ENCODE data around the gene PYGM. TPM values are rescaled to one million over a fixed set of nuclear protein-coding genes. Genes with fewer than 3 reads are reported as not detected.
A peak's percentile ranks its signal among the peaks of the same experiment; 100 is the strongest.

PYGM gene
- total and polyA plus RNA-seq, 12 donors: 1.4 to 10.1 (median 3.8) TPM

DNA sequence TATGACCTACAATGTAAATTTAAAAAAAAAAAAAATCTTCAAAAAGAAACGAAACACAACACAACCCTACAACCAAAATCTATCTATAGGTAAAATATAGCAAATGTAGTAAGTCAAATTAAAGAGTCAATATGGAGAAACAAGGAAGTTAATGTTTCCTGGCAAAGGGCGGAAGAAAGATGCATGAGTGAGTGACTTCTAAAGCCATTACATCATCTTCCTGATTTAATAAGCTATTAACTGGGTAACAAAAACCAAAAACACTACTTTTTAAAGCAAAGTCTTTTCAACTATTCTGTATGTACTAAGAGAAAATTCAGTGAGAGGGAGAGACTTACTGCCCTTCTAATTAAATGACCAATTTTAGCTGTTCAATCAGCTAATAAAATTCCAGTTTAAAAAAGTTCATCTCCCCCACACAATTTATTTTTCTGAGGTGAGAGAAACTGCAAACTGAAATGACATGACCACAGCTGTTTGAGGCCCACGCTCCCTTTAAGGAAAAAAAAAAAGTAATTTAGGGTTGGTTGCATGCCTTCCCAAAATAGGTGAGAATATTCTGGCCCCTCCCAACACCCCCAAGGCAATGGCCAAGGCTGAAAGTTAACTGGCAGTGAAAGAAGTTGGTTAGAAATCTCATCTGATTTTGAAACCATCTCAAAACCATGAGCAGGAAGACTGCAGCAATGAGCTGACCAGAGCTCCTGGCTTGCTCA is 12.7 kb upstream of the PYGM start:
- H3K4me1 ChIP-seq (replicated peaks in 1 of 2): peaks cover 21 to 68% of the 10 kb centered on the region in 2 donors
- no peaks in the 10 kb centered on the region for H3K27me3 ChIP-seq
- peaks cover 0 to 96% of the 10 kb centered on the region in 2 donors for H3K36me3 ChIP-seq (replicated peaks in 1 of 2)
- no peak overlapping the region for H3K4me3 ChIP-seq
- H3K27ac ChIP-seq: peak overlapping the region in 1 of 5 donors; percentile 6
- no peak for DNase-seq
- no peak for TF ChIP-seq POLR2A (IDR thresholded peaks at IDR 0.05)
- TF ChIP-seq, protein P1, sequence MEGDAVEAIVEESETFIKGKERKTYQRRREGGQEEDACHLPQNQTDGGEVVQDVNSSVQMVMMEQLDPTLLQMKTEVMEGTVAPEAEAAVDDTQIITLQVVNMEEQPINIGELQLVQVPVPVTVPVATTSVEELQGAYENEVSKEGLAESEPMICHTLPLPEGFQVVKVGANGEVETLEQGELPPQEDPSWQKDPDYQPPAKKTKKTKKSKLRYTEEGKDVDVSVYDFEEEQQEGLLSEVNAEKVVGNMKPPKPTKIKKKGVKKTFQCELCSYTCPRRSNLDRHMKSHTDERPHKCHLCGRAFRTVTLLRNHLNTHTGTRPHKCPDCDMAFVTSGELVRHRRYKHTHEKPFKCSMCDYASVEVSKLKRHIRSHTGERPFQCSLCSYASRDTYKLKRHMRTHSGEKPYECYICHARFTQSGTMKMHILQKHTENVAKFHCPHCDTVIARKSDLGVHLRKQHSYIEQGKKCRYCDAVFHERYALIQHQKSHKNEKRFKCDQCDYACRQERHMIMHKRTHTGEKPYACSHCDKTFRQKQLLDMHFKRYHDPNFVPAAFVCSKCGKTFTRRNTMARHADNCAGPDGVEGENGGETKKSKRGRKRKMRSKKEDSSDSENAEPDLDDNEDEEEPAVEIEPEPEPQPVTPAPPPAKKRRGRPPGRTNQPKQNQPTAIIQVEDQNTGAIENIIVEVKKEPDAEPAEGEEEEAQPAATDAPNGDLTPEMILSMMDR (IDR thresholded peaks at IDR 0.05): no peak
- WGBS, 4 donors: 53 to 64% (median 61%) methylated on average over 3 of the region's 3 CpGs
- H3K9me3 ChIP-seq (replicated peaks in 1 of 3): peaks cover 0 to 4% (median 0%) of the 10 kb centered on the region in 3 donors
- intact Hi-C loops (cut with DNase I): no loop called here

DNA sequence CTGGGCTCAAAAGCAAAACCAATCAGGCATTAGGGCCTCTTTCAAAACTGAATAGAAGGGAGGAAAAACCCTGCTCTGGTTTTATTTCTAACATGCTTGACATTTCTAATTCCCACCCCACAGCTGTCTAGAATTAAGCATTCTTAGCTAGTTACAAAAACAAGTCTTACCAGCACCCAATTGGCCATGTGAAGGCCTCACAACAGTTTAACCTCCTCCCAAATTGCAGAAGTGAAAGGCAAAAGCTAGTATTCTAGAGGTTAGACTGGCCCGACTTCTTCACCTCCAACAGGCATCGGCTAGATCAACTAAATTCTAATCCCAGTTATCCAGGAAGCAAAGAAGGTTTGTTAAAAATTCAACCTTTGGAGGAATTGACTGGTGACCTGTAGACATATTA is 12.1 kb upstream of the PYGM start:
- 50 to 84% (median 81%) methylated on average over 2 of the region's 2 CpGs for WGBS, 4 donors
- TF ChIP-seq, protein P1 (IDR thresholded peaks at IDR 0.05): no peak
- TF ChIP-seq POLR2A (IDR thresholded peaks at IDR 0.05): no peak
- H3K27ac ChIP-seq: peak overlapping the region in 2 of 5 donors; percentile 4 to 22
- H3K4me1 ChIP-seq (replicated peaks in 1 of 2): peaks cover 16 to 70% of the 10 kb centered on the region in 2 donors
- no peaks in the 10 kb centered on the region for H3K27me3 ChIP-seq
- no peak overlapping the region for H3K4me3 ChIP-seq
- peaks cover 0 to 100% of the 10 kb centered on the region in 2 donors for H3K36me3 ChIP-seq (replicated peaks in 1 of 2)
- H3K9me3 ChIP-seq (replicated peaks in 1 of 3): peaks cover 0 to 4% (median 0%) of the 10 kb centered on the region in 3 donors
- DNase-seq: no peak
- intact Hi-C loops (cut with DNase I): no loop called here

DNA sequence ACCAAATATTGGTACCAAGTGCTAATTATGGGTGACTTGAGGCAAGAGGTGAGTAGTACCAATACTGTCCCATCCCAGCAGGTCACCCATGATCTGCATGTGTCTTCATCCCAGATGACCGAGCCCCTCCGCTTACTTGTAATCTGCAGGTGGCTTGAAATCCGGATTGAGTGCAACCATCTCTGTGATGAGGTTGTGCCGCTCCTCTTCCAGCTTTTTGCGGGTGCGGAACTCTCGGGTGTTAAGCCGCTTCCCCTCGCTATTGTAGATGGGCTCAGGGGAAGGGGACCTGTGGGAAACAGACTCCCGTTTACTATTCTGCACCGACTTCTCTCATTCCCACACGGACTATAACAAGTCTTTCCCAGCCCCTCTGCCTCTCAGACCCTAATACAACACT is 10.3 kb upstream of the PYGM start:
- Histone ChIP-seq H3K4me3 (no peak overlapping the region), H3K36me3 (replicated peaks in 1 of 2) (peaks cover 0 to 100% of the 10 kb centered on the region in 2 donors), H3K4me1 (replicated peaks in 1 of 2) (peaks cover 11 to 56% of the 10 kb centered on the region in 2 donors), H3K27me3 (no peaks in the 10 kb centered on the region), H3K9me3 (replicated peaks in 1 of 3) (peaks cover 0 to 4% (median 0%) of the 10 kb centered on the region in 3 donors), H3K27ac (no peak overlapping the region)
- intact Hi-C loops (cut with DNase I): no loop called here
- no peak for TF ChIP-seq POLR2A (IDR thresholded peaks at IDR 0.05)
- TF ChIP-seq, protein P1 (IDR thresholded peaks at IDR 0.05): no peak
- 83 to 90% (median 90%) methylated on average over 8 to 12 of the region's 12 CpGs for WGBS, 4 donors
- DNase-seq: peak in 1 of 7 donors; percentile 21

DNA sequence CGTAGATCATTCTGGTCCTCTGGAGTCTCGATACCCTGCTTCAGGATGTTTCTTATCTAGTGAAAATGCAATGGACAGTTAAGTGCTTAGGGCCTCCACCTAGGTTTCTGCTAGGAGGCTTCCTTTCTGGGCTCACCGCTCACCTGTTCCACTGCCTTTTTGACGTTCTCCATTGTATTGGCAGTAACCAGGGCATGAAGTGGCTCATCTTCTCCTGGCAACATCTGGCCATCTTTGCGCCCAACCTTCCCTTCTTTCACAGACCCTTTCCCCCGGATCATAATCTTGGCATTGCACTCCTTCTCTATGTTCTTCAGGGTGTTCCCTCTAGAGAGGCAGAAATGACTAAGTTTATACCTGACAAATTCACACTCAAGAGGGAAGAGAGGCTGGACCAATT is 9.5 kb upstream of the PYGM start:
- H3K27me3 ChIP-seq: no peaks in the 10 kb centered on the region
- peaks cover 9 to 56% of the 10 kb centered on the region in 2 donors for H3K4me1 ChIP-seq (replicated peaks in 1 of 2)
- no peak overlapping the region for H3K27ac ChIP-seq
- peaks cover 0 to 100% of the 10 kb centered on the region in 2 donors for H3K36me3 ChIP-seq (replicated peaks in 1 of 2)
- no peak overlapping the region for H3K4me3 ChIP-seq
- peaks cover 0 to 4% (median 0%) of the 10 kb centered on the region in 3 donors for H3K9me3 ChIP-seq (replicated peaks in 1 of 3)
- peak in 1 of 7 donors; percentile 10 for DNase-seq
- intact Hi-C loops (cut with DNase I): no loop called here
- WGBS, 4 donors: 82 to 91% (median 86%) methylated on average over 6 of the region's 6 CpGs
- no peak for TF ChIP-seq POLR2A (IDR thresholded peaks at IDR 0.05)
- TF ChIP-seq, protein P1 (IDR thresholded peaks at IDR 0.05): no peak
